Activated CD4-positive, alpha-beta T cell treated with anti-CD3 and anti-CD28 coated beads, Interleukin-2, Interleukin-6, amounts not matched to agents 100 ng/mL and 50 ng/mL, durations not matched to agents 16 hours and 8 hours (primary cell): ENCODE results near the gene CNP.
"Not testable (repeated sequence)": the region's sequence is repeated elsewhere in the genome, so short reads cannot be mapped to it uniquely, and the experiment has no call there.

Experiments used
- DNase-seq: peaks from one replicate; pipeline ENCODE4 v3.0.0-alpha.2; 2020

The CNP gene

GRCh38 chr17:41966463-41967140 lies at the start of gene CNP:
Gene CNP, plus strand, starts transcription at chr17:41966795. Its CDS starts 90 bp downstream, at chr17:41966885.
- DNase-seq: peak; percentile 93

- DNase-seq: peak; percentile 30
Measured at GRCh38 chr17:41917192-41917591, 49.4 kb upstream of the CNP start.

GRCh38 chr17:41917679-41918313 lies 48.8 kb upstream of the CNP start:
- DNase-seq: peak; percentile 43

GRCh38 chr17:41918314-41919164 lies 48.1 kb upstream of the CNP start, which contains the start of gene ACLY:
Gene ACLY, minus strand, starts transcription at chr17:41918951. Its CDS starts 5,078 bp downstream, at chr17:41913873.
- DNase-seq: peak; percentile 99

DNA sequence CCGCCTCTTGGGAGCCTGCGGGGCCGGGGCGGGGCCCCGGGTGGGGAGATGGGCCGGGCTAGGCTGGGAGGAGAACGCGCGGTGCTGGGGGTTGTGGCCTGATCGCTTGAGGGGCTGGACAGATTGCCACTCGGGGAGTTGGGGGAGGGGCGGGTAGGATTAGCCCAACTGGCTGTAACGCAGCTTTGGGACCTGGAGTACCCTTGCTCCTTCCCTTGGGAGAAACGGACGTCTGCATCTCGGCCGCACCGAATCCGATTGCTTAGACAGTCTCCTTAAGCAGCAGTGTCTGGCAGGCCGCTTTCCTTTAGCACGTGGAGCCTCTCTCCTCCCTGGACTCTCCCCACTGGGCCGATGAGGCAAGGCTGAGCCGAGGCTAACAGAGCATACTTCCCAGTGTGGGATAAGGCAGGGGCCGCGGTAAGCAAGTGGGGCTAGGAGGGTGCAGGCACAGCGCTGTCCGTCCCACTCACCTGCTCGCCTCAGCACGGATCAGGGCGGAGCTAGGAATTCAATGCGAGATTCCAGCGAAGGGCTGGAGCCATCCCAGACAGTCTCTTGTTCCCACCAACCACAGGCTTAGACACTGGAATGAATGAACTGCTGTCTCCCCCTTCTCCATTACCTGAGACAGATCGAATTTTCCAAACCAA lies 47.3 kb upstream of the CNP start:
- DNase-seq: no peak

DNA sequence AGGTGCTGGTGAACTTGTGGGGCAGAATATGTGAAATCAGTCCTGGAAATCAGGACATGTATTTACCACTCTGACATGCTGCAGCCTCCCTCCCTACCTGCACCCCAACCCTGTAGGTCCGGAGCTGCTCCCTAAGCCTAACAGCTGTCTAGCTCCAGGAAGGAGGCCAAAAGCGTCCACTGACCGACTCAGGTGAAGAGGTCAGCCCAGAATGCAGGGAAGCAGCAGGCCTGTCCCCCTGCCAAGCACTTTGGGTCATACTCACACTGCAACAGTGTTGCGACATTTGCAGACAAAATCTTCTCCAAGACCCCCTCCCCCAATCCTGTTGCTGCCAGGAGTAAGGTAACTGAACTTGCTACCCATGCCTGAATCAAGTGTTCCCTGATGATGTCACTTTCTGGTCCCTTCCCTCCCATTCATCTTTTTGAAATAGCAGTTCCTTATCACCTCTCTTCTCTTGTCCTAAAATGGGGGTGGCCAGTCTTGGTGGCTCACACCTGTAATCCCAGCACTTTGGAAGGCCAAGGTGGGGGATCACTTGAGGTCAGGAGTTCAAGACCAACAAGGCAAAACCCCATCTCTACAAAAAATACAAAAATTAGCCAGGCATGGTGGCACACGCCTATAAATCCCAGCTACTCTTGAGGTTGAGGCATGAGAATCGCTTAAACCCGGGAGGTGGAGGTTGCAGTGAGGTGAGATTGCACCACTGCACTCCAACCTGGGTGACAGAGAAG lies 46.6 kb upstream of the CNP start:
- no peak for DNase-seq

GRCh38 chr17:41920580-41920955 lies 46.0 kb upstream of the CNP start:
- DNase-seq: no peak

- DNase-seq: no peak
Measured at GRCh38 chr17:41925991-41926590, 40.5 kb upstream of the CNP start.

GRCh38 chr17:41928693-41929251 lies 37.8 kb upstream of the CNP start:
- no peak for DNase-seq

DNA sequence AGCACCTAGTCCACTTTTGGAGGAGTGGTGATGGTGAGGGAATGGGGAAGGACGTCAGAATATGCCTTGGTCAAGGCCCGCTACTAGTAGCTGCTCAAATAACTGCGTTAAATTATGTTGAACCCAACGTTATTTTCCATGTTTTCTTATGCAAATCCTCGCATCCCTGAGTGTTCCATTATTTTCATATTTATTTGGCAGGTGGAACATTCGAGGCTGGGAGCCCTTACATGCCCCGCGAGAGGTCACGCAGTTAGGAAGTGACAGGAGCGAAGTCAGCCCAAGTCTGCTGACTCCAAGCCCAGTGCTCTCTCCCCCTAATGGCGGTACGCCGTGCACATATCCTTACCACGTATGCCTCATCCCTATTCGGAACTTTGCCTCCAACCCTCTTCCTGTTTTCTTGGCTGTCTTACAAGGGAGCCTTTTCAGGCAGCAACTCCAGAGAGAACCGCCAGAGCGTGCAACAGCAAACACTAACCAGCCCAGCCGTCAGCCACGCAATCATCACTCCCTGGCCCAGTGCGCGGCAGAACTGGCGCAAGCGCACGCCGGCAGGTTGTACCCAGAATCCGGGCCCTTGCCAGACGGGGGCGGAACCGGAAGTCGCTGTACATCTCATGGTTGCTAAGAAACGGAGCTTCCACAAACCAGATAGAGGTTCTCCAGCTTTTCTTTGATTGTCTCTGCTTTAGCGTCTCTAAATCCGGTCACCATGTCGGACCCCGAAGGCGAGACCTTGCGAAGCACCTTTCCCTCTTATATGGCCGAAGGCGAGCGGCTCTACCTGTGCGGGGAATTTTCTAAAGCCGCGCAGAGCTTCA lies 36.4 kb upstream of the CNP start, which contains the start of gene ODAD4:
TSS of gene ODAD4 (plus strand) at position 609 of the 824 bp plus-strand sequence. CDS start at position 716, 107 bp downstream.
- peak; percentile 97 for DNase-seq

DNA sequence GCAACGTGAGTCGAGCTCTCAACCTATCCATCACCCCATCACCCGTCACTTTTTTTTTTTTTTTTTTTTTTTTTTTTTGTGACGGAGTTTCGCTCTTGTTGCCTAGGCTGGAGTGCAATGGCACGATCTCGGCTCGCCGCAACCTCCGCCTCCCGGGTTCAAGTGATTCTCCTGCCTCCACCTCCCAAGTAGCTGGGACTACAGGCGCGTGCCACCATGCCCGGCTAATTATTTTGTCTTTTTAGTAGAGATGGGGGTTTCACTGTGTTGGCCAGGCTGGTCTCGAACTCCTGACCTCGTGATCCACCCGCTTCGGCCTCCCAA lies 35.8 kb upstream of the CNP start:
- not testable (repeated sequence) for DNase-seq

GRCh38 chr17:41931715-41932114 lies 34.9 kb upstream of the CNP start:
- DNase-seq: not testable (repeated sequence)

DNA sequence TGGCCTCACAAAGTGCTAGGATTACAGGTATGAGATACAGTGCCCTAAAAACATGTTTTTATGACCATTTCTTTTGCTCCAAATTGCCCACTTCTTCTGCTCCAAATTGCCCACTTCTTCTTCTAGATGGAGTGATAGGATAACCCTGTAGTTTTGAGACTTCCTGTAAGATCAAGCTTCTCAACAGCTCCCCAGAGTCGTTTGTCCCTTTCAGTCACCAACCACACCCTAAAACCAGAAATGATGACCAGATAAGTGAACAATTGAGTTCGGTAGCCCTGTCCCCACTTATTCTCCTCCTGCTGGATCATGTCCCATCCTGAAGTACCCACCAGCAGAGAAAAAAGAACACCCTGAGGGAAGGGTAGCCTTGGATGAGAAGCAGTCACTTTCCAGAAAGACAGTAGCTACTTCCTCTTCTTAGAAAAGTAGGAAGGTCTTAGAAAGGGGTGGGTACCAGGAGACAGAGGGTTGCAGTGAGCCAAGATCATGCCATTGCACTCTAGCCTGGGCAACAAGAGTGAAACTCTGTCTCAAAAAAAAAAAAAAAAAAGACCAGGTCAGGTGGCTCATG lies 33.7 kb upstream of the CNP start:
- peak; percentile 17 for DNase-seq

DNA sequence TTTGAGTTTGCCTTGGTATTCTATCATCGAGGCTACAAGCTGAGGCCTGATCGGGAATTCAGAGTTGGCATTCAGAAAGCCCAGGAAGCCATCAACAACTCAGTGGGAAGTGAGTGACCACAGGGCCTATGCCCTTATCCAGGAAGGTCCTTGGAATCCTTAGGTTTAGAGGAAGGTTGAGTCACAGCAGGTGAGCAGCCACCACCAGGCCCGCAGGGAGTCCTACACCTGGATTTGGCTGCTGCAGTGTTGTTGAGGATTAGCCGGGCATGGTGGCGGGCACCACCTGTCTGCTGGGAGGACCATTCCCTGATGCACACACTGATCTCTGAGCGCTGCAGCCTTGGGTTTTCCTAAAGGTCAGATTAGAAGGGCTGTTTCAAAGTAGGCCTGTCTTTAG lies 31.0 kb upstream of the CNP start:
- no peak for DNase-seq

- no peak for DNase-seq
Measured at GRCh38 chr17:41937970-41938954, 28.3 kb upstream of the CNP start.

DNA sequence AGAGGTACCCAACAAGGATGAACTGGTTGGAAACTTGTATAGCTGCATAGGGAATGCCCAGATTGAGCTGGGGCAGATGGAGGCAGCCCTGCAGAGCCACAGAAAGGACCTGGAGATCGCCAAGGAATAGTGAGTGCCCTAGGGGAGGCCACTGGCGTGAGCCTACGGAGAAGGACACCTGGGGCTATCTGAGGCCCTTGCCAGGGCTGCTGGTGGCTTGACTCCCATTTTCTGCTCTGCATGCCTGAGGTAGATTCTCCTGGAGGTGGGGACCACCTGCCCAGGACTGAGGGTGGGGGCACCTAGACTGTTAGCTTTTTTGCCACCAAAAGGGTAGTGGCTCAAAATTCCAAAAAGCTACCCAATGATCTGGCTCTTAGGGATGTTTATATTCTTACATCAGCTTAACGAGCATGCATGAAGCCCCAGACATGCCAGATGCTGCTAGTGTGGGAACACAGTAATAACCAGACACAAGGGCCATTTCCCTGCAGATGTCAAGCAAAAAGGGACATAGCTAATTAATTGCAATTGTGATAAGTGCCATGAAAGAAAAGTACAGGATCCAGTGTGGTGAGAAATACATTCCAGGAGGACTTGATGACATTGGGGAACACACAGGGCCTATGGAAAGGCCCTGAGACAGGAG lies 27.4 kb upstream of the CNP start:
- DNase-seq: no peak

DNA sequence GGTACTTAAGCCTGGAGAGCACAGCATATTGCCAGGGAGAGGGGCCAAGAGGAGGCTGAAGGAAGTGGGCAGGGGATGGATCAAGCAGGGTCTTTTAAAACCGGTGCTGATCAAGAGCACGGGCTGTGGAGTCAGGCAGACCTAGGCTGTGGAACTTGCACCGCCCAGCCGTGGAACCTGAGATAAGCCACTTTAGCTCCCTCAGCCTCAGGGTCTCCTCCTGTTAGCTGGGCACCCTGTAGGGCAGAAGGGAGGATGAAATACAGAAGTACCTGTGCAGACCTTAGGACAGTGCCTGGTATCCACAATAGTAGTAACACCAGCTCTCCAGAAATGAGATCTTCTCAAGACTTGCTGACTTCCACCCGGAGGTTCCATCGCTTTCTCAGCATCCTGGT lies 26.9 kb upstream of the CNP start:
- DNase-seq: no peak

GRCh38 chr17:41941168-41941567 lies 25.4 kb upstream of the CNP start:
- no peak for DNase-seq
